Lower lobe of right lung (tissue), 2 donors: ENCODE measurements around the gene MCHR2. TPM values are rescaled to one million over a fixed set of nuclear protein-coding genes. Genes with fewer than 3 reads are reported as not detected.
"Not testable (repeated sequence)": the region's sequence is repeated elsewhere in the genome, so short reads cannot be mapped to it uniquely, and the experiment has no call there.

Experiments used
- ATAC-seq, 2 donors: fragments of 200-7000 bp; cut with Tn5 transposase; one replicate each; pipeline ENCODE4 v1.9.1; 2020 to 2022; ENCODE audit warnings: mild to moderate bottlenecking in 2 of 2, moderate library complexity in 2 of 2
- DNase-seq: peaks from one replicate; pipeline ENCODE4 v3.0.0-alpha.2; 2020
- H3K27ac ChIP-seq: fragments of 200-600 bp; one replicate; pipeline ENCODE4 v1.8.0; 2022
- H3K27me3 ChIP-seq: fragments of 200-600 bp; one replicate; pipeline ENCODE4 v1.8.0; 2022; ENCODE audit warnings: low read depth
- H3K36me3 ChIP-seq: fragments of 200-600 bp; one replicate; pipeline ENCODE4 v1.8.0; 2022; ENCODE audit warnings: mild to moderate bottlenecking
- H3K4me1 ChIP-seq: fragments of 200-600 bp; one replicate; pipeline ENCODE4 v1.8.0; 2022
- H3K4me3 ChIP-seq: fragments of 200-600 bp; one replicate; pipeline ENCODE4 v1.8.0; 2022; ENCODE audit warnings: mild to moderate bottlenecking
- H3K9me3 ChIP-seq: fragments of 200-600 bp; one replicate; pipeline ENCODE4 v1.8.0; 2022
- CTCF ChIP-seq: fragments of 200-600 bp; IDR thresholded peaks from one replicate; pipeline ENCODE4 v1.8.0; 2022; ENCODE audit warnings: antibody characterized with exemption, mild to moderate bottlenecking
- intact Hi-C: fragments of 100-400 bp; cut with DNase I; formaldehyde crosslinking; loops from one replicate; pipeline ENCODE4 v1.11.0; 2022
- long read RNA-seq: library from polyadenylated mRNA; unstranded; transcript quantifications from one replicate; pipeline ENCODE4 v2.0.0, GENCODE V29; 2021
- total RNA-seq: library from RNA; stranded (reverse); fragmentation: NEBNext Ultra II Directional; extraction: Animal tissue kit (Norgen Biotek cat#: 25700); gene quantifications from one replicate; pipeline ENCODE4 v1.2.1, GENCODE V29; 2021
- donor health status: DM: no; HTN: yes; CAD: no; lungs with severe emphysema.

The MCHR2 gene
- not detected for total RNA-seq
- long read RNA-seq = 0 reads

GRCh38 chr6:99993533-99994251, at the start of gene MCHR2:
Gene MCHR2, minus strand, starts transcription at chr6:99994223. Its CDS starts 38,076 bp downstream, at chr6:99956147.
- TF ChIP-seq CTCF = no peak
- Histone ChIP-seq H3K27ac (no peak within 1 kb of the TSS), H3K4me1 (no peaks in the 10 kb centered on the region), H3K27me3 (peaks cover 28% of the 10 kb centered on the region), H3K36me3 (no peaks in the 10 kb centered on the region), H3K9me3 (no peaks in the 10 kb centered on the region), H3K4me3 (peak within 1 kb of the TSS; percentile 14)
- intact Hi-C loops = no loop called here
- DNase-seq = no peak
- peak; percentile 35 to 40 for ATAC-seq

GRCh38 chr6:100038546-100038945, 44.5 kb upstream of the MCHR2 start:
- intact Hi-C loops, H3K4me1 ChIP-seq, H3K27me3 ChIP-seq, H3K36me3 ChIP-seq, H3K4me3 ChIP-seq, ATAC-seq, H3K27ac ChIP-seq, DNase-seq, H3K9me3 ChIP-seq: not testable (repeated sequence)

- no peak for TF ChIP-seq CTCF
- no peak for ATAC-seq
Observed at GRCh38 chr6:100035873-100036653, 42.0 kb upstream of the MCHR2 start.

GRCh38 chr6:100023798-100024197, 29.8 kb upstream of the MCHR2 start:
- H3K27ac ChIP-seq = no peak overlapping the region
- H3K4me1 ChIP-seq = no peaks in the 10 kb centered on the region
- H3K27me3 ChIP-seq = no peaks in the 10 kb centered on the region
- no peak for TF ChIP-seq CTCF
- no peaks in the 10 kb centered on the region for H3K9me3 ChIP-seq
- intact Hi-C loops = no loop called here
- ATAC-seq (no peak), DNase-seq (no peak)
- H3K4me3 ChIP-seq = no peak overlapping the region
- H3K36me3 ChIP-seq = no peaks in the 10 kb centered on the region

More at GRCh38 chr6:100035873-100036653, 42.0 kb upstream of the MCHR2 start:
- Histone ChIP-seq H3K9me3 (peaks cover 3% of the 10 kb centered on the region), H3K4me1 (no peaks in the 10 kb centered on the region), H3K4me3 (no peak overlapping the region), H3K36me3 (no peaks in the 10 kb centered on the region), H3K27ac (no peak overlapping the region), H3K27me3 (no peaks in the 10 kb centered on the region)
- intact Hi-C loops = no loop called here
- DNase-seq = no peak

- TF ChIP-seq CTCF = no peak
- no peak overlapping the region for H3K4me3 ChIP-seq
- no peaks in the 10 kb centered on the region for H3K36me3 ChIP-seq
- DNase-seq (no peak), ATAC-seq (no peak)
- no peaks in the 10 kb centered on the region for H3K4me1 ChIP-seq
- no peaks in the 10 kb centered on the region for H3K27me3 ChIP-seq
- no peaks in the 10 kb centered on the region for H3K9me3 ChIP-seq
- no peak overlapping the region for H3K27ac ChIP-seq
- intact Hi-C loops = no loop called here
Observed at GRCh38 chr6:100022847-100023246, 28.8 kb upstream of the MCHR2 start.

- no peak for TF ChIP-seq CTCF
- no peak overlapping the region for H3K4me3 ChIP-seq
- DNase-seq (no peak), ATAC-seq (no peak)
- no peak overlapping the region for H3K27ac ChIP-seq
- no peaks in the 10 kb centered on the region for H3K9me3 ChIP-seq
- no peaks in the 10 kb centered on the region for H3K27me3 ChIP-seq
- intact Hi-C loops = no loop called here
- no peaks in the 10 kb centered on the region for H3K4me1 ChIP-seq
- no peaks in the 10 kb centered on the region for H3K36me3 ChIP-seq
Observed at GRCh38 chr6:100008857-100009256, 14.8 kb upstream of the MCHR2 start.
